HL-60/S4 (cell line): ENCODE measurements around the gene PDGFA.

Source experiments
- in situ Hi-C: fragments of 300-500 bp; cut with MboI; formaldehyde crosslinking; loops from 2 replicates; pipeline ENCODE4 v1.14.3; 2022; ENCODE audit warnings: low sequenced_read_pairs

PDGFA gene

GRCh38 chr7:519484-520390, at the start of gene PDGFA:
PDGFA (minus strand) TSS chr7:519846; CDS start chr7:519001, 845 bp downstream.
- in situ Hi-C loops, result no loop called here

- in situ Hi-C loops, result no loop called here
These were observed 48.6 kb upstream of the PDGFA start for GRCh38 chr7:568031-568951.

GRCh38 chr7:567305-567883, 47.7 kb upstream of the PDGFA start:
- in situ Hi-C loops, result no loop called here

- in situ Hi-C loops, result no loop called here
These were observed 46.5 kb upstream of the PDGFA start for GRCh38 chr7:566100-566499.

- in situ Hi-C loops, result no loop called here
These were observed 44.7 kb upstream of the PDGFA start for GRCh38 chr7:564176-564865.

GRCh38 chr7:563629-564170, 44.1 kb upstream of the PDGFA start:
- in situ Hi-C loops, result no loop called here

GRCh38 chr7:562789-563628, 43.4 kb upstream of the PDGFA start:
- in situ Hi-C loops, result no loop called here

- in situ Hi-C loops, result no loop called here
These were observed 42.7 kb upstream of the PDGFA start for GRCh38 chr7:562374-562675.

GRCh38 chr7:561631-562373, 42.2 kb upstream of the PDGFA start:
- in situ Hi-C loops, result no loop called here

GRCh38 chr7:560966-561630, 41.5 kb upstream of the PDGFA start:
- in situ Hi-C loops, result no loop called here

GRCh38 chr7:559396-559705, 39.7 kb upstream of the PDGFA start:
- in situ Hi-C loops, result no loop called here

GRCh38 chr7:557558-557881, 37.9 kb upstream of the PDGFA start:
- in situ Hi-C loops, result no loop called here

GRCh38 chr7:556837-557557, 37.4 kb upstream of the PDGFA start:
- in situ Hi-C loops, result no loop called here

- in situ Hi-C loops, result no loop called here
These were observed 36.7 kb upstream of the PDGFA start for GRCh38 chr7:556291-556826.

- in situ Hi-C loops, result no loop called here
These were observed 36.0 kb upstream of the PDGFA start for GRCh38 chr7:555551-556160.

- in situ Hi-C loops, result no loop called here
These were observed 34.0 kb upstream of the PDGFA start for GRCh38 chr7:553636-554111.

GRCh38 chr7:552868-553635, 33.4 kb upstream of the PDGFA start:
- in situ Hi-C loops, result no loop called here
